Right renal pelvis (tissue), 4 donors: ENCODE data around the gene HOTAIR. TPM values are rescaled to one million over a fixed set of nuclear protein-coding genes. Genes with fewer than 3 reads are reported as not detected.
A peak's percentile ranks its signal among the peaks of the same experiment; 100 is the strongest.

Experiments
- DNase-seq, 4 donors: peaks; one replicate each; pipeline ENCODE4 v3.0.0-alpha.2; 2013; ENCODE audit warnings: low read depth in 4 of 4, low spot score in 3 of 4, missing footprints in 1 of 4
- polyA plus RNA-seq, 4 donors: library from polyadenylated mRNA; unstranded; fragments of 120-200 nt; gene quantifications; one replicate each; pipeline ENCODE4 v1.2.1, GENCODE V29; 2013; ENCODE audit not compliant: insufficient read length in 4 of 4

HOTAIR gene
- 1 to 10 TPM; 1.0 to 4.1 (median 1.5) TPM for polyA plus RNA-seq

- DNase-seq: no peak
Observed at GRCh38 chr12:53974084-53975063, at the start of gene HOTAIR. Gene HOTAIR (minus strand): TSS chr12:53974954.

- no peak for DNase-seq
Observed at GRCh38 chr12:54024127-54024526, 49.4 kb upstream of the HOTAIR start.

- no peak for DNase-seq
Observed at GRCh38 chr12:54022960-54023884, 48.5 kb upstream of the HOTAIR start.

GRCh38 chr12:54021432-54022013, 46.8 kb upstream of the HOTAIR start:
- DNase-seq: no peak

GRCh38 chr12:54020591-54021405, 46.0 kb upstream of the HOTAIR start:
- no peak for DNase-seq

GRCh38 chr12:54019924-54020590, 45.3 kb upstream of the HOTAIR start:
- no peak for DNase-seq

- no peak for DNase-seq
Observed at GRCh38 chr12:54019091-54019811, 44.5 kb upstream of the HOTAIR start.

DNA sequence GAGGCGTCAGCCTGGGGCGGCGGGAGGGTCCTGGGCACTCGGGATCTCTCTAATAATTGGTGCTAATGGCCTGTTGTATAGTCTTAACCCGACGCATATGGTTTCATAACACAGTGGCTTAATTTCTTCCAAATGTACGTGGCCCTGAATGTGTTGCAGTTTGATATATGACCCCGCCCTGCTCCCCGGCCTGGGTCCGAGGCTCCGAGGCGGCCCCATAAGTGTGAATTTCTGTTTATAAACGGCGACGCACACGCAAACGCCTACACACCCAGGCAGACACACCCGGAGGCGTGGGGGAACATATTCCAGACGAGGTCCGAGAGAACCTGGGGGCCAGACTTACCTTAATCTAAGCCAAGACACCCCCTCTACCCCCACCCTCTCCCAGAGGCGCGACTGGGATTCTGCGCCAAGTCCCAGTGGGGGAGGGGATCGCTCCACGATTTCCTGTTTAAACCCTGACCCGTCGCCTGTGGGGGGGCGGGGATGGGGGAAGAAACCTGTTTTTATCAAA, 43.8 kb upstream of the HOTAIR start:
- DNase-seq: no peak

- DNase-seq: peak in 3 of 4 donors; percentile 80 to 84 (median 82)
Observed at GRCh38 chr12:54017878-54018467, 43.2 kb upstream of the HOTAIR start.

- DNase-seq: no peak
Observed at GRCh38 chr12:54017027-54017788, 42.5 kb upstream of the HOTAIR start.

GRCh38 chr12:54016478-54016964, 41.8 kb upstream of the HOTAIR start:
- DNase-seq: peak in 3 of 4 donors; percentile 79 to 88 (median 84)

- no peak for DNase-seq
Observed at GRCh38 chr12:54016051-54016450, 41.3 kb upstream of the HOTAIR start.

DNA sequence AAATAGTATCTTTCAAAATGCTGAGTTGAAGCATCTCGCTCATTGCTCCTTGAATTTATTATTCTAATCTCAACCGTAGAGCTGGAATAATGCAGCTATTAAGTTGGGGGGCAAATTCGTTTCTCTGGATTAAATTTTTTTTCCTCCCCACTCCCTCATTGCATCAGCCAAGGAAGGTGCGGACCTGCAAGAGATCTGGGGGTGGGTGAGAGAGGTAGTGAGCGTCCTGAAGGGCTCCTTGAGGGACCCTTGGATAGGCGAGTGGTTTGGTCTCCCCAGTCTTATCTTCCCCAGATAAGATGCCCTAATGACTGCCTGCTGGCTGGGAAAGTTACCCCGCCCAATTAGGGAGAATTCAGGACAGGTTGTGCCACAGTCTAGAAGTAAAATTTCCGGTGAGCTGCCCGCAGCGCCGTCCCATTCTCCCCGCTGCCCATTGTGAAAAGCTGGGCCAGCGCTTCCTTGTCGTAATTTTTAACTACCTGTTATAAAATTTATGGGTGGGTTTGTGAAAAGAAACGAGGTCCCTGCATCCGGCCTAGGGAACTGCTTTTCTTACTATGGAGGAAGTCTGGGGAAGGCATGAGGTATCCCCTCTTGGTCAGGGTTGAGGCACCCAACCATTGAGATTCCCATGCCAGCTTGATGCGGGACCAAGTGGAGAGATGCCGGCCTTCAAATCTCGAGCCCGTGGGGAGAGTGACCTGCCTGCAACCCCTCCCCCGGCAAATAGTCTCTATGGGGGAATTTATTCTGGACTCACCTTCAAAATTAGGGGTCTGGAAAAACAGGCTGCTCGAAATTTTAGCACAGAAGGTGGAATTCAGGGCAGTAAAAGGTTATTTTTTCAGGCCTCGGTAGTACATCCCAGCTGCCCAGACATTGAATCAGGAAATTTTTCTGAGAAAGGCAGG, 40.5 kb upstream of the HOTAIR start:
- DNase-seq: no peak

GRCh38 chr12:54014377-54015017, 39.7 kb upstream of the HOTAIR start:
- no peak for DNase-seq

GRCh38 chr12:54012631-54013409, 38.1 kb upstream of the HOTAIR start:
- no peak for DNase-seq
